ENCODE results near the gene ZBTB5.

The ZBTB5 gene

DNA sequence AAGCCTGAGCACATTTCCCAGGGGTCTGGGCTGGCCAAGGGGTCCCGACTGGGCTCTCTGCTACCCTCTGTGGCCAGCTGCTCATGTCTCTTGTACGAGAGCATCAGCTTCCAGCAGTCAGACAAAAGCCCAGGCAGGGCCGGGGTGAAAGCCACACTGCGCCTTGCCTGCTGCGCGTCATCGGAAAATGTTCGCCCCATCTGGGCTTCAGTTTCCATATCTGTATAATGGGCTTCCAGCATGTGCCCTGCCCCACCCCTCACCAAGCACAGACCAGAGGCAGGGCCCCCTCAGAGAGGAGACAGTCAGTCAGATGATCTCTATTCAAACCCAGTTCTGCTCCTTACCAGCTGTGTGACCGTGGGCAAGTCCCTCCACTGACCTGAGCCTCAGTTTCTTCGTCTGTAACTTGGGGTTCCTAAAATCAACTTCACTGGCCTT, 50.7 kb downstream of the ZBTB5 start:
- no peak overlapping the region for H3K27ac ChIP-seq
- no peak overlapping the region for H3K4me3 ChIP-seq (ENCODE audit: low read depth in 1 of 2, low read length in 1 of 2)
- H3K4me1 ChIP-seq (ENCODE audit: control insufficient read depth in 1 of 2, insufficient read depth in 1 of 2, low read depth in 1 of 2, low read length in 1 of 2) = no peaks in the 10 kb centered on the region
- no peaks in the 10 kb centered on the region for H3K36me3 ChIP-seq
- TF ChIP-seq, protein P1, sequence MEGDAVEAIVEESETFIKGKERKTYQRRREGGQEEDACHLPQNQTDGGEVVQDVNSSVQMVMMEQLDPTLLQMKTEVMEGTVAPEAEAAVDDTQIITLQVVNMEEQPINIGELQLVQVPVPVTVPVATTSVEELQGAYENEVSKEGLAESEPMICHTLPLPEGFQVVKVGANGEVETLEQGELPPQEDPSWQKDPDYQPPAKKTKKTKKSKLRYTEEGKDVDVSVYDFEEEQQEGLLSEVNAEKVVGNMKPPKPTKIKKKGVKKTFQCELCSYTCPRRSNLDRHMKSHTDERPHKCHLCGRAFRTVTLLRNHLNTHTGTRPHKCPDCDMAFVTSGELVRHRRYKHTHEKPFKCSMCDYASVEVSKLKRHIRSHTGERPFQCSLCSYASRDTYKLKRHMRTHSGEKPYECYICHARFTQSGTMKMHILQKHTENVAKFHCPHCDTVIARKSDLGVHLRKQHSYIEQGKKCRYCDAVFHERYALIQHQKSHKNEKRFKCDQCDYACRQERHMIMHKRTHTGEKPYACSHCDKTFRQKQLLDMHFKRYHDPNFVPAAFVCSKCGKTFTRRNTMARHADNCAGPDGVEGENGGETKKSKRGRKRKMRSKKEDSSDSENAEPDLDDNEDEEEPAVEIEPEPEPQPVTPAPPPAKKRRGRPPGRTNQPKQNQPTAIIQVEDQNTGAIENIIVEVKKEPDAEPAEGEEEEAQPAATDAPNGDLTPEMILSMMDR (IDR thresholded peaks at IDR 0.05) = no peak
- H3K9me3 ChIP-seq = no peaks in the 10 kb centered on the region
- no peaks in the 10 kb centered on the region for H3K27me3 ChIP-seq

GRCh38 chr9:37413311-37413710, 51.9 kb downstream of the ZBTB5 start:
- no peaks in the 10 kb centered on the region for H3K9me3 ChIP-seq
- H3K36me3 ChIP-seq = no peaks in the 10 kb centered on the region
- no peak overlapping the region for H3K27ac ChIP-seq
- H3K4me1 ChIP-seq (ENCODE audit: control insufficient read depth in 1 of 2, insufficient read depth in 1 of 2, low read depth in 1 of 2, low read length in 1 of 2) = no peaks in the 10 kb centered on the region
- TF ChIP-seq, protein P1 (IDR thresholded peaks at IDR 0.05) = no peak
- H3K27me3 ChIP-seq = no peaks in the 10 kb centered on the region
- H3K4me3 ChIP-seq (ENCODE audit: low read depth in 1 of 2, low read length in 1 of 2) = no peak overlapping the region

- Histone ChIP-seq H3K36me3 (no peaks in the 10 kb centered on the region), H3K4me3 (ENCODE audit: low read depth in 1 of 2, low read length in 1 of 2) (no peak overlapping the region), H3K27ac (no peak overlapping the region), H3K9me3 (no peaks in the 10 kb centered on the region), H3K4me1 (ENCODE audit: control insufficient read depth in 1 of 2, insufficient read depth in 1 of 2, low read depth in 1 of 2, low read length in 1 of 2) (no peaks in the 10 kb centered on the region), H3K27me3 (no peaks in the 10 kb centered on the region)
- TF ChIP-seq, protein P1 (IDR thresholded peaks at IDR 0.05) = no peak
These were observed 52.7 kb downstream of the ZBTB5 start for GRCh38 chr9:37412431-37413151.

DNA sequence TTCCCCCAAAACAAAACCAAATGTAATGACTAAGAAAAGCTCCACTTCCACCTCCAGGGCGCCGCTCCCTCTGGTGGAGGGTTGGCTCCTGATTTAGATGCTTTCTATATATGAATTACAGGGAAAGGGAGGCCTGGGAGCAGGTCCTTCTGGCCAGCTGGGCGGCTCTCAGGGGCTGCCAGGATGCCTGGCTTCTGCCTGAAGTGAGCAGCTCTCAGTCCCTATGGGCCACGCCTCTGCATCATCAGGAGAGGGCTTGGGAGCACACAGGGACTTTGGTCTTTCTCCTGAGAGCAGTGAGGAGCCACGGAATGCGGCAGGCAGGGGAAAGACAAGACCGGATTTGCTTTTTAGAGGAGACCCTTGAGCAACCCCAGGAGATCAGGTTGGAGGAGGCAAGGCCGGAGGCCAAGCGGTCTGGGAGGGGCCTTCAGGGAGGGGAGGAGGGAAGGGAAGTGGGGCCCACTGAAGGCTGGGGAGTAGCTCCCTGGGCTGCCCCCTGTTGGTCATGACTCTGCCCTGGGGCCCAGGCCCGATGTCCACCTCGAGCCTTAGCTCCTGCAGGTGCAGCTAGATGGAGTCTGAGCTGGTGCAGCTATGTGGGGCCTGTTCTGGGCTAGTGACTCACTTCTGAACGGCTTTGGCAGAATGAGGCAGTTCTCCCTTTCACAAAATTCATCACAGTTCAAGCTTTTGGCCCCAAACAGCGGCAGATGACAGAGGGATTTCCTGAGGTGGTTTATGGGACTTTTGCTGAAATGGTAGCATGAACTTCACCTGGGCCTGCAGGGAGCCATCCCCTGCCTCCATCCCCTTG, 54.1 kb downstream of the ZBTB5 start:
- H3K4me1 ChIP-seq (ENCODE audit: control insufficient read depth in 1 of 2, insufficient read depth in 1 of 2, low read depth in 1 of 2, low read length in 1 of 2) = no peaks in the 10 kb centered on the region
- no peaks in the 10 kb centered on the region for H3K27me3 ChIP-seq
- H3K36me3 ChIP-seq = no peaks in the 10 kb centered on the region
- H3K4me3 ChIP-seq (ENCODE audit: low read depth in 1 of 2, low read length in 1 of 2) = no peak overlapping the region
- no peaks in the 10 kb centered on the region for H3K9me3 ChIP-seq
- TF ChIP-seq, protein P1 (IDR thresholded peaks at IDR 0.05) = no peak
- H3K27ac ChIP-seq = no peak overlapping the region

- Histone ChIP-seq H3K4me1 (ENCODE audit: control insufficient read depth in 1 of 2, insufficient read depth in 1 of 2, low read depth in 1 of 2, low read length in 1 of 2) (no peaks in the 10 kb centered on the region), H3K4me3 (ENCODE audit: low read depth in 1 of 2, low read length in 1 of 2) (no peak overlapping the region), H3K27me3 (no peaks in the 10 kb centered on the region), H3K27ac (no peak overlapping the region), H3K9me3 (no peaks in the 10 kb centered on the region), H3K36me3 (no peaks in the 10 kb centered on the region)
- TF ChIP-seq, protein P1 (IDR thresholded peaks at IDR 0.05) = no peak
These were observed 54.8 kb downstream of the ZBTB5 start for GRCh38 chr9:37410354-37410861.

Measured in neutrophil (primary cell).